Heart left ventricle (tissue), 16 donors: ENCODE data around the gene TMSB4X. TPM values are rescaled to one million over a fixed set of nuclear protein-coding genes. Genes with fewer than 3 reads are reported as not detected.

Experiments
- ATAC-seq, 4 donors: fragments of 200-7000 bp; cut with Tn5 transposase; one replicate each; pipeline ENCODE4 v1.9.1; 2020 to 2022; ENCODE audit warnings: moderate library complexity in 4 of 4, mild to moderate bottlenecking in 3 of 4, moderate number of reproducible peaks in 1 of 4
- DNase-seq, 5 donors: peaks; one replicate each; pipeline ENCODE4 v3.0.0-alpha.2; 2020
- H3K27ac ChIP-seq, 12 donors: fragments of 200-600 bp; sonication (generic) in 4 of 12; one replicate each; pipeline versions ENCODE4 v1.5.0 to v1.8.0; 2016 to 2022; ENCODE audit warnings: mild to moderate bottlenecking in 2 of 12
- H3K27me3 ChIP-seq, 9 donors: fragments of 200-600 bp; sonication (generic) in 2 of 9; one replicate each; pipeline versions ENCODE4 v1.5.1 to v1.8.0; 2016 to 2022; ENCODE audit warnings: mild to moderate bottlenecking in 3 of 9
- H3K36me3 ChIP-seq, 9 donors: fragments of 200-600 bp; sonication (generic) in 2 of 9; one replicate each; pipeline versions ENCODE4 v1.5.0 to v1.8.0; 2018 to 2022; ENCODE audit warnings: mild to moderate bottlenecking in 2 of 9
- H3K4me1 ChIP-seq, 12 donors: fragments of 200-600 bp; sonication (generic) in 4 of 12; one replicate each; pipeline versions ENCODE4 v1.5.0 to v1.8.0; 2016 to 2022; ENCODE audit warnings: mild to moderate bottlenecking in 3 of 12
- H3K4me3 ChIP-seq, 12 donors: fragments of 200-600 bp; sonication (generic) in 4 of 12; one replicate each; pipeline versions ENCODE4 v1.5.0 to v1.8.0; 2017 to 2022; ENCODE audit warnings: mild to moderate bottlenecking in 9 of 12, moderate library complexity in 4 of 12
- H3K9me3 ChIP-seq, 12 donors: fragments of 200-600 bp; sonication (generic) in 4 of 12; one replicate each; pipeline versions ENCODE4 v1.5.0 to v1.8.0; 2016 to 2022; ENCODE audit warnings: mild to moderate bottlenecking in 1 of 12
- CTCF ChIP-seq, 12 donors: fragments of 200-600 bp; sonication (generic) in 4 of 12; IDR thresholded peaks; one replicate each; pipeline versions ENCODE4 v1.5.0 to v1.8.0; 2018 to 2022; ENCODE audit warnings: antibody characterized with exemption in 12 of 12, mild to moderate bottlenecking in 5 of 12
- POLR2A ChIP-seq, 2 donors: fragments of 450-650 bp; IDR thresholded peaks; one replicate each; pipeline ENCODE4 v1.6.1; 2017; ENCODE audit warnings: antibody characterized with exemption in 2 of 2, mild to moderate bottlenecking in 2 of 2, moderate library complexity in 2 of 2
- WGBS, 4 donors: extraction: QIAGEN DNeasy Blood & Tissue Kit in 2 of 4; methylation state at CpG; one replicate each; pipeline versions ENCODE4 v1.1.5 to v1.1.7; 2013 to 2018; 5-methylcytosine and 5-hydroxymethylcytosine counted together
- intact Hi-C, 10 donors: fragments of 100-400 bp; cut with DNase I; formaldehyde crosslinking; loops; one replicate each; pipeline versions ENCODE4 v1.11.1 to v1.14.2; 2022
- polyA plus RNA-seq, 2 donors: library from polyadenylated mRNA; stranded (reverse); fragments of 200-250 nt; gene quantifications; one replicate each; pipeline ENCODE4 v1.2.3, GENCODE V29; 2013
- total RNA-seq, 9 donors: library from RNA; depleted of rRNA in 2 of 9; stranded (reverse); fragments of >200 nt in 2 of 9; fragmentation: NEBNext Ultra II Directional in 3 of 9; extraction: Animal tissue kit (Norgen Biotek cat#: 25700) in 3 of 9; gene quantifications; one replicate each; pipeline versions ENCODE4 v1.1.0 to v1.2.4, GENCODE V29; 2016 to 2023
- donor health status: ischemic (EF 13 %, LVEDD 7.1; RV severe dilation, severe dysfunction).
- donor health status: healthy with polysubstance abuse.
- donor health status: DM: no; HTN: yes; CAD: no.
- donor health status: DM: no; HTN: no; CAD: no.
- donor health status: ischemic (EF 25% LVEDD 6.9; RV normal size, moderate dysfunction).
- donor health status: ischemic (EF 25% LVEDD 5.7; RV mildly dilated, moderate dysfunction).
- donor health status: healthy.
- donor health status: DM: yes; HTN: yes; CAD: no.
- donor health status: ischemic (EF 35%, LVEDD 5.7; RV mildly dilated, moderate dysfunction).
- donor health status: nonischemic (EF 11% LVEDD 7.7; RV severe dilation, severe dysfunction).
- donor health status: DM: yes; HTN: yes; CAD: no.
- donor health status: PGD.
- donor health status: ischemic (EF 29% LVEDD 5.4; RV normal size, mild dysfunction).
- donor health status: nonischemic (EF 23%, LVEDD 6.1; RV moderate dilation, normal function).

TMSB4X gene
- total and polyA plus RNA-seq, 11 donors, result 689 to 3,543 (median 1,264) TPM

GRCh38 chrX:12987340-12987739 is 12.4 kb downstream of the TMSB4X start:
- no peaks in the 10 kb centered on the region for H3K36me3 ChIP-seq
- no peaks in the 10 kb centered on the region for H3K9me3 ChIP-seq
- no peak overlapping the region for H3K27ac ChIP-seq
- H3K4me1 ChIP-seq, result peaks cover 0 to 36% (median 8%) of the 10 kb centered on the region in 12 donors
- WGBS, 4 donors, result 79 to 96% (median 86%) methylated on average over 6 of the region's 6 CpGs
- intact Hi-C loops, result no loop called here
- TF ChIP-seq POLR2A (IDR thresholded peaks at IDR 0.05) (no peak), CTCF (IDR thresholded peaks at IDR 0.05) (no peak)
- peaks cover 0 to 16% (median 0%) of the 10 kb centered on the region in 9 donors for H3K27me3 ChIP-seq
- no peak for DNase-seq
- no peak overlapping the region for H3K4me3 ChIP-seq
- ATAC-seq, result no peak

- Histone ChIP-seq H3K9me3 (no peaks in the 10 kb centered on the region), H3K4me3 (no peak overlapping the region), H3K4me1 (peaks cover 0 to 33% (median 9%) of the 10 kb centered on the region in 12 donors), H3K36me3 (no peaks in the 10 kb centered on the region), H3K27me3 (peaks cover 0 to 16% (median 0%) of the 10 kb centered on the region in 9 donors), H3K27ac (no peak overlapping the region)
- intact Hi-C loops, result no loop called here
- TF ChIP-seq POLR2A (IDR thresholded peaks at IDR 0.05), result no peak
- TF ChIP-seq CTCF (IDR thresholded peaks at IDR 0.05), result no peak
- ATAC-seq, result no peak
- no peak for DNase-seq
- WGBS, 4 donors, result 91 to 93% (median 92%) methylated on average over 8 of the region's 8 CpGs
Measured at GRCh38 chrX:12987900-12988594, 13.1 kb downstream of the TMSB4X start.

GRCh38 chrX:12988797-12989196 is 13.9 kb downstream of the TMSB4X start:
- H3K27me3 ChIP-seq, result peaks cover 0 to 16% (median 0%) of the 10 kb centered on the region in 9 donors
- intact Hi-C loops, result no loop called here

More at GRCh38 chrX:12988797-12989196, 13.9 kb downstream of the TMSB4X start:
- Histone ChIP-seq H3K9me3 (no peaks in the 10 kb centered on the region), H3K36me3 (no peaks in the 10 kb centered on the region), H3K27ac (peak overlapping the region in 2 of 12 donors; percentile 1 to 18), H3K4me3 (no peak overlapping the region), H3K4me1 (peaks cover 0 to 32% (median 9%) of the 10 kb centered on the region in 12 donors)
- WGBS, 4 donors, result 46 to 53% (median 51%) methylated on average over 7 of the region's 7 CpGs
- peak in 3 of 4 donors; percentile 64 to 72 (median 69) for ATAC-seq
- no peak for DNase-seq
- no peak for TF ChIP-seq POLR2A (IDR thresholded peaks at IDR 0.05)
- TF ChIP-seq CTCF (IDR thresholded peaks at IDR 0.05), result no peak
